OCI-LY7 (cell line): ENCODE results near the gene TTC23L.

ENCODE experiments used
- CTCF ChIP-seq: fragments of 200-600 bp; sonication (generic); conservative IDR thresholded peaks from 2 replicates; pipeline ENCODE4 v1.5.1; 2014; ENCODE audit warnings: mild to moderate bottlenecking, antibody characterized with exemption, low read length, moderate library complexity, mixed read lengths
- EZH2phosphoT487 ChIP-seq: fragments of 200-600 bp; sonication (generic); IDR thresholded peaks from 2 replicates; pipeline ENCODE4 v1.6.1; 2018; ENCODE audit warnings: low read depth, borderline replicate concordance, mild to moderate bottlenecking, mixed run types, antibody characterized with exemption, low read length, moderate library complexity, mixed read lengths

- no peak for TF ChIP-seq CTCF
- no peak for TF ChIP-seq EZH2phosphoT487
Measured at GRCh38 chr5:34859253-34859652, 20.3 kb downstream of the TTC23L start.
